GM12872 (cell line): ENCODE results near the gene RHOV.

ENCODE experiments used
- TF ChIP-seq, protein P1 (sequence below): IDR thresholded peaks from 3 replicates; pipeline ENCODE4 v1.5.1; 2011; ENCODE audit warnings: low read depth, mild to moderate bottlenecking, low read length, moderate library complexity; ENCODE audit not compliant: insufficient read depth

The RHOV gene

GRCh38 chr15:40911141-40911540 lies 37.1 kb upstream of the RHOV start:
- TF ChIP-seq, protein P1, sequence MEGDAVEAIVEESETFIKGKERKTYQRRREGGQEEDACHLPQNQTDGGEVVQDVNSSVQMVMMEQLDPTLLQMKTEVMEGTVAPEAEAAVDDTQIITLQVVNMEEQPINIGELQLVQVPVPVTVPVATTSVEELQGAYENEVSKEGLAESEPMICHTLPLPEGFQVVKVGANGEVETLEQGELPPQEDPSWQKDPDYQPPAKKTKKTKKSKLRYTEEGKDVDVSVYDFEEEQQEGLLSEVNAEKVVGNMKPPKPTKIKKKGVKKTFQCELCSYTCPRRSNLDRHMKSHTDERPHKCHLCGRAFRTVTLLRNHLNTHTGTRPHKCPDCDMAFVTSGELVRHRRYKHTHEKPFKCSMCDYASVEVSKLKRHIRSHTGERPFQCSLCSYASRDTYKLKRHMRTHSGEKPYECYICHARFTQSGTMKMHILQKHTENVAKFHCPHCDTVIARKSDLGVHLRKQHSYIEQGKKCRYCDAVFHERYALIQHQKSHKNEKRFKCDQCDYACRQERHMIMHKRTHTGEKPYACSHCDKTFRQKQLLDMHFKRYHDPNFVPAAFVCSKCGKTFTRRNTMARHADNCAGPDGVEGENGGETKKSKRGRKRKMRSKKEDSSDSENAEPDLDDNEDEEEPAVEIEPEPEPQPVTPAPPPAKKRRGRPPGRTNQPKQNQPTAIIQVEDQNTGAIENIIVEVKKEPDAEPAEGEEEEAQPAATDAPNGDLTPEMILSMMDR, result no peak

- TF ChIP-seq, protein P1, result no peak
Observed at GRCh38 chr15:40909662-40910630, 35.9 kb upstream of the RHOV start.

DNA sequence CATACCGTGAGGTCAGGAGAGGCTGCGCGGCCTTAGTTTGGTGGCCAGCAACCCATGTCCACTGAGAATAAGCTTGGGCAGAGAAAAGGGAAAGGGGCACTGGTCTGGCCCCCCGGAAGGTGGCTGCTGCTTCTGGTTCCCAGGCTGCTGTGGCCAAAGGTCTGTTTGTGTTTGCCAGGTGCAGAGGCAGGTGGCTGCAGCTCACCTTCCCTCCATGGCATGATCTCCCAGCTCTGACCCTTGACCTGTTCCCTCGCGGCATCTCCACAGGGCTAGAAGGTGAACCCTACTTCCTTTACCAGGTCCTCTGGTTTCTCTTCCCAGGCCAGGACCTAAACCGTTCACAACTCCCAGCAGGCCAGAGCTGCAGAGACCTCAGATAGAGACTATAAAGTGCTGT lies 34.1 kb upstream of the RHOV start:
- TF ChIP-seq, protein P1, result no peak

- TF ChIP-seq, protein P1, result 0 out of 3 replicates have a peak, but pooled peaks have one; percentile 5
Observed at GRCh38 chr15:40906991-40907802, 33.2 kb upstream of the RHOV start.

GRCh38 chr15:40906091-40906990 lies 32.3 kb upstream of the RHOV start:
- TF ChIP-seq, protein P1, result peak; percentile 88

DNA sequence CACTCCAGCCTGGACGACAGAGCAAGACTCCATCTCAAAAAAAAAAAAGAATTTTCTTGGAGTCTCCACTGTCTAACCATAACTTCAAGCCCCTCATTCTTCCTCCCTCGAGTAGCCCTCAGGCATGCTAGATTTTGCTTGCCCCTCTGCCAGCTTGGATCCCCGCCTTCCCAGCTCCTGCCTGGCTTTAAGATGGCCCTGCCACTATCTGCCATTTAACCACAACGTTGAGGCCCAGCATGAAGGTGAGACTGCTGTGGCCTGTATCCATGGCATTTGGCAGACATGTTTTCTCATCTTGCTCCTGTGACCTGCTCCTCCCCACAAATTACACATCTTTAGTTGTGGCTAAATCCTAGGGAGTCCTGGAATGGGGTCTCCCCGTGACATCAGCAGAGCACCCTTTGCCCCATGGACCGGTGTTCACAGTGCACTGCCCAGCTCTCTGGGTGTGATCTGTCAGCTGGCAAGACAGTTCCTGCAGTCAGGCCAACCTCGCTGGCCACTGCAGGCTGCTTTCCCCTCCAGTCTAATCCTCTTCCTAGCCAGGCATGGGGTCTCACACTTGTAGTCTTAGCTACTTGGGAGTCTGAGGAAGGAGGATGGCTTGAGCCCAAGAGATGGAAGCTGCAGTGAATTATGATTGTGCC lies 30.6 kb upstream of the RHOV start:
- TF ChIP-seq, protein P1, result no peak
